Psoas muscle (tissue), 8 donors: ENCODE results near the gene UBE2F. TPM values are rescaled to one million over a fixed set of nuclear protein-coding genes. Genes with fewer than 3 reads are reported as not detected.
A peak's percentile ranks its signal among the peaks of the same experiment; 100 is the strongest.

Experiments
- ATAC-seq, 4 donors: fragments of 200-7000 bp; cut with Tn5 transposase; one replicate each; pipeline ENCODE4 v1.9.1; 2020; ENCODE audit warnings: moderate library complexity in 3 of 4, mild to moderate bottlenecking in 2 of 4
- DNase-seq, 2 donors: peaks; one replicate each; pipeline ENCODE4 v3.0.0-alpha.2; 2020
- H3K27ac ChIP-seq: fragments of 200-600 bp; one replicate; pipeline ENCODE4 v1.8.0; 2022
- H3K27me3 ChIP-seq, 3 donors: fragments of 200-600 bp in 1 of 3; one replicate each; pipeline versions ENCODE4 v1.6.1 to v1.8.0; 2013 to 2022; ENCODE audit warnings: low read length in 2 of 3, mild to moderate bottlenecking in 2 of 3, moderate library complexity in 1 of 3; ENCODE audit not compliant: insufficient read depth in 3 of 3
- H3K36me3 ChIP-seq, 2 donors: fragments of 200-600 bp in 1 of 2; one replicate each; pipeline versions ENCODE4 v1.6.1 to v1.8.0; 2013 to 2022; ENCODE audit warnings: low read depth in 1 of 2, mild to moderate bottlenecking in 1 of 2, moderate library complexity in 1 of 2; ENCODE audit not compliant: insufficient read depth in 1 of 2
- H3K4me1 ChIP-seq: fragments of 200-600 bp; one replicate; pipeline ENCODE4 v1.8.0; 2022
- H3K4me3 ChIP-seq: fragments of 200-600 bp; one replicate; pipeline ENCODE4 v1.8.0; 2022; ENCODE audit warnings: mild to moderate bottlenecking
- H3K9me3 ChIP-seq: fragments of 200-600 bp; one replicate; pipeline ENCODE4 v1.8.0; 2022
- CTCF ChIP-seq: fragments of 200-600 bp; IDR thresholded peaks from one replicate; pipeline ENCODE4 v1.8.0; 2022; ENCODE audit warnings: antibody characterized with exemption
- WGBS, 3 donors: extraction: QIAGEN DNeasy Blood & Tissue Kit; methylation state at CpG; one replicate each; pipeline versions ENCODE4 v1.1.6 to v1.1.7; 2013; 5-methylcytosine and 5-hydroxymethylcytosine counted together
- intact Hi-C, 2 donors: fragments of 100-400 bp; cut with DNase I; formaldehyde crosslinking; loops; one replicate each; pipeline versions ENCODE4 v1.11.0 to v1.14.2; 2022
- polyA plus RNA-seq, 3 donors: library from polyadenylated mRNA; stranded (reverse); fragments of 200-250 nt; gene quantifications; one replicate each; pipeline ENCODE4 v1.2.3, GENCODE V29; 2013
- total RNA-seq, 4 donors: library from RNA; stranded (reverse); fragmentation: NEBNext Ultra II Directional in 2 of 4; extraction: Animal tissue kit (Norgen Biotek cat#: 25700) in 2 of 4; gene quantifications; one replicate each; pipeline versions ENCODE4 v1.2.1 to v1.2.4, GENCODE V29; 2021 to 2023
- donor health status: healthy with polysubstance abuse.
- donor health status: DM: no; HTN: no; CAD: no; lungs with moderate emphysema.
- donor health status: Bipolar disorder and iron deficiency.
- donor health status: healthy.
- donor health status: DM: yes; HTN: yes; CAD: no.
- donor health status: DM: no; HTN: no; CAD: no.
- donor health status: DM: no; HTN: no; CAD: no.
- donor health status: DM: yes; HTN: yes; CAD: no.

The UBE2F gene
- total and polyA plus RNA-seq, 7 donors, result 46.0 to 134 (median 67.5) TPM

DNA sequence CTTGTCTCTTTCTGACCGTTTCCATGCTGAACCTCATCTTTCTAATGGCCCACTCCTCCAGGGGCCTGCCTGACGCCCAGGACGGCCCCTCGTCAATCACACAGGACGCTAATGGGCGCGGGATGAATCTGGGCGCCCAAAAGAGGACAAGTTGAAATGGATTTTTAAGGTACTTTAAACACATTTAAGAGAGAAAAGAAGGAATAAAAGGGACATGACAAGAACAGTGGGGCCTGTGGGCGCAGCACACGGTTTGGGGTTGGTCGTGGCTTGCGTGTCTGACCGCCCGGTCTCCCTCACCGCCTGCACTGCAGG lies 607 bp upstream of the UBE2F start:
- intact Hi-C loops, result loop anchor here (2.0 to 10.0 kb wide), 6 partner anchors 39 to 171 kb away; partner anchors contain the start of genes KLHL30 (in 2 of the 2) and RAMP1 (in 2 of the 2)
- H3K4me3 ChIP-seq, result peak overlapping the region; percentile 80
- WGBS, 3 donors, result 2 to 4% (median 3%) methylated on average over 15 of the region's 15 CpGs
- H3K4me1 ChIP-seq, result peaks cover 25% of the 10 kb centered on the region
- no peaks in the 10 kb centered on the region for H3K36me3 ChIP-seq
- H3K27ac ChIP-seq, result peak overlapping the region; percentile 78
- H3K9me3 ChIP-seq, result no peaks in the 10 kb centered on the region
- H3K27me3 ChIP-seq, result no peaks in the 10 kb centered on the region
- DNase-seq (no peak), ATAC-seq (peak in 3 of 4 donors; percentile 2 to 29 (median 3))
- no peak for TF ChIP-seq CTCF

DNA sequence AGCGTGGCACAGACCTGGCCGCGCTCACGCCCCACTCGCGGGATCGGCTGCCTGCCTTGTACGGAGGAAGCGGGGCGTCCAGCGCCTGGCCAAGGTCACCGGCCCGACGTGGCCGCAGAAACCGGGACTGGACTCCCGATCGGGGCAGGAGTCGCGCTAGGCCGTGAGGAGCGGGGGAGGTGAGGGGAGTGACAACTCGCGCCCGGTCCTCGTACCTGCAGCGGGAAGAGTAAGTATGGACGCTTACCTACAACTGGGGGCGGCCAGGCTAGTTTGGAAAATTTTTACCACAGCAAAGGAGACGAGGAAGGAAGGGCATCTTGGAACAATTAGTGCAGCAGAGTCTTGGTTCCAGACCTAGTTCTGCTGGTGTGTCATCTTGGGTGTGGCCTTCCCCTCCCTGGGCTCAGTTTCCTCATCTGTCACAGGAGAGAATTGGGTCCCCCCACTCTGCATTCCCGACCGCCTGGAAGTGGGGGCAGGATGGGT lies 693 bp downstream of the UBE2F start:
- Histone ChIP-seq H3K36me3 (no peaks in the 10 kb centered on the region), H3K27ac (peak overlapping the region; percentile 71), H3K4me1 (peaks cover 25% of the 10 kb centered on the region), H3K27me3 (no peaks in the 10 kb centered on the region), H3K9me3 (no peaks in the 10 kb centered on the region), H3K4me3 (peak overlapping the region; percentile 88)
- TF ChIP-seq CTCF, result no peak
- WGBS, 3 donors, result 1 to 2% (median 1%) methylated on average over 28 to 32 of the region's 32 CpGs
- intact Hi-C loops, result loop anchor here (2.0 to 10.0 kb wide), 6 partner anchors 40 to 170 kb away; partner anchors contain the start of genes KLHL30 (in 2 of the 2) and RAMP1 (in 2 of the 2)
- ATAC-seq (peak in 1 of 4 donors; percentile 1), DNase-seq (peak; percentile 44 to 71)

GRCh38 chr2:237968048-237968862 lies 1.4 kb downstream of the UBE2F start:
- no peak for TF ChIP-seq CTCF
- Histone ChIP-seq H3K27ac (peak overlapping the region; percentile 71), H3K9me3 (no peaks in the 10 kb centered on the region), H3K4me1 (peaks cover 25% of the 10 kb centered on the region), H3K36me3 (peaks cover 0 to 5% of the 10 kb centered on the region in 2 donors), H3K27me3 (no peaks in the 10 kb centered on the region), H3K4me3 (peak overlapping the region; percentile 88)
- ATAC-seq, result no peak
- intact Hi-C loops, result loop anchor here (2.0 to 10.0 kb wide), 6 partner anchors 41 to 169 kb away; partner anchors contain the start of genes KLHL30 (in 2 of the 2), RAMP1 (in 1 of the 2) and SCLY (in 1 of the 2)
- WGBS, 3 donors, result 32 to 51% (median 36%) methylated on average over 11 of the region's 11 CpGs
- DNase-seq, result peak in 1 of 2 donors; percentile 26

DNA sequence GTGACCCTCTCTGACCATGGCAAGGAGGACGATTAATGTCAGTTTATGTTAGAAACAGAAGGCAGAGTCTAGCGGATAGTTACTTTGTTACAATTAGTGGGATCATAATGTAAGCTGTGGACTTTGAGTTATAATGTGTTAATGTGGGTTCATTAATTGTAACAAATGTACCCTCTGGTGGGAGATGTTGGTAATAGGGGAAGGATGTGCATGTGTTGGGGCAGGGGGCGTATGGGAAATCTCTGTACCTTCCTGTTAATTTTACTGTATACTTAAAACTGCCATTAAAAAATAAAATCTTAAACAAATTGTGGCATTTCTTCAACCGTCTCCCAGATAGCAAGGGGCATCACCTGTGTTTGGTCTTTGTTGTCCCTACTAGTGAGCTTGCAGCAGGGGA lies 4.8 kb downstream of the UBE2F start:
- Histone ChIP-seq H3K27me3 (no peaks in the 10 kb centered on the region), H3K4me3 (no peak overlapping the region), H3K9me3 (no peaks in the 10 kb centered on the region), H3K36me3 (peaks cover 0 to 34% of the 10 kb centered on the region in 2 donors), H3K27ac (no peak overlapping the region), H3K4me1 (peaks cover 24% of the 10 kb centered on the region)
- DNase-seq (no peak), ATAC-seq (no peak)
- 61 to 87% (median 69%) methylated on average over 4 of the region's 4 CpGs for WGBS, 3 donors
- intact Hi-C loops, result no loop called here
- no peak for TF ChIP-seq CTCF
